GM12874 (cell line): Measurements from ENCODE around the gene ACTRT3.

ENCODE experiments used
- CTCF ChIP-seq: IDR thresholded peaks from 2 replicates; pipeline ENCODE4 v1.5.1; 2011; ENCODE audit warnings: low read depth, mild to moderate bottlenecking, control low read depth, low read length, moderate library complexity; ENCODE audit not compliant: insufficient read depth

The ACTRT3 gene

GRCh38 chr3:169771497-169772304 is 2.3 kb upstream of the ACTRT3 start:
- TF ChIP-seq CTCF = no peak

GRCh38 chr3:169764882-169765612 is 4.3 kb downstream of the ACTRT3 start, which contains the start of gene TERC:
TERC (minus strand) TSS chr3:169765060.
- no peak for TF ChIP-seq CTCF

- TF ChIP-seq CTCF = no peak
Observed at GRCh38 chr3:169764312-169764881, 5.0 kb downstream of the ACTRT3 start.

GRCh38 chr3:169760479-169760878 is 8.9 kb downstream of the ACTRT3 start:
- TF ChIP-seq CTCF = no peak

- TF ChIP-seq CTCF = no peak
Observed at GRCh38 chr3:169759256-169759655, 10.1 kb downstream of the ACTRT3 start.

GRCh38 chr3:169758359-169758994 is 10.9 kb downstream of the ACTRT3 start:
- TF ChIP-seq CTCF = no peak

- no peak for TF ChIP-seq CTCF
Observed at GRCh38 chr3:169755488-169755887, 13.9 kb downstream of the ACTRT3 start.
